HG03342 (cell line): ENCODE data around the gene MAGI2.

Source experiments
- ATAC-seq: cut with Tn5 transposase; IDR thresholded peaks from one replicate; pipeline ENCODE4 v1.9.1; 2021; ENCODE audit warnings: mild to moderate bottlenecking, moderate library complexity; ENCODE audit not compliant: unreplicated experiment

The MAGI2 gene

DNA sequence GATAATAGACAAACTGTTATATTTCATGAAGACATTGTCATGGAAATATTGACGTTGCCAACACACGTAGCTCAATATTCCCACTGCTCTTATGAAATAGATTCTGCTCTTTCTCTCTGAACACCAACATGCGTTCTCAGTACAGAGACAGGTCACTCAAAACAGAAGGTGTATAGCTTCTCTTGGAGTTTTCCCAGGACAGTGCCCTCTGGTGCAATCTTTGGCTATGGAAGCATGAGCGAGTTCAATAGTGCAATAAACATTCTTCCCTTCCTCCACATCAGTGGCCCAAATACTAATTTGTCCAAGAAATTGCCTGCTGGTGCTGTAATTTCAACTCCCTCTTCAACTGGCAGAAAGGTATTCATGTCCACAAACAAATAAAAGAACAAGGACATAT is 145.3 kb downstream of the MAGI2 start:
- ATAC-seq: no peak

GRCh38 chr7:79307376-79307775 is 146.1 kb downstream of the MAGI2 start:
- no peak for ATAC-seq

DNA sequence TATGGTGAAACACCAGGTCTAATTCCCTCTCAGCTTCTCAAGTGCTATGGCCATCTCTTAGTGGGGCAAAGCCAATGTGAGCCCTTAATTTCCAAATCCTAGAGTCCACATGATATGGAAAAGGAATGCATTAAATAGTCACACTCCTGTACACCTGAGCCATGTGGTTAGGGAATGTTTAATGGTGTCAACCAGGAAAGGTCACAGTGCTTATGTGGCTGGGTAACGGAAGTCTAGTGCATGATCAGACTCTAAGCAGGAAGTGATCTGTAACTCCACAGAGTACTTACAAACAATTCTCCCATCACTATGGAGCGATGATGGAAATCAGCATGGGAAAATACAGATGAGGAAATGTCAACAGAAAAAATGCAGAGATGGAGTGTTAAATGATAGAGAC is 148.8 kb downstream of the MAGI2 start:
- ATAC-seq: no peak

DNA sequence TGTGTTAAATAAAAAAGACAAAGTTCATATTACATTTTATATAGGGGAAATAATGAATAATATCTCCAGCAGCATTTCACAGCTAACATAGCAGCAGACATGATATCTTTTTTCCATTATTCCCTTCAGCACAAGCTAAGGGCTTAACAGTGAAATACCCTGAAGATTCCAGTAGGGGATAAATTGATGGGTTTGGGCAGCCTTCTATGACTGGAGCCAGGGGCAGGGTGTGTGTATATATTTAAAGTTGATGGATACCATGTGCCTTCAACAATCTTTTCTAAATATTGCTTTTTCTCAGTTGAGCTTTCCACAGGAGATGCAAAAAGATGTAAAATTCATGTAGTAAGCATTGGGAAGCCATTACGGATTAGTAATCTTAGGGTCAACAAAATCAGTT is 151.2 kb downstream of the MAGI2 start:
- ATAC-seq: no peak

- no peak for ATAC-seq
These were observed 152.0 kb downstream of the MAGI2 start for GRCh38 chr7:79301419-79301818.

- no peak for ATAC-seq
These were observed 152.9 kb downstream of the MAGI2 start for GRCh38 chr7:79300573-79300972.

GRCh38 chr7:79298145-79298760 is 155.2 kb downstream of the MAGI2 start:
- peak; percentile 56 for ATAC-seq

- ATAC-seq: no peak
These were observed 156.7 kb downstream of the MAGI2 start for GRCh38 chr7:79296553-79297320.

GRCh38 chr7:79293655-79294142 is 159.8 kb downstream of the MAGI2 start:
- ATAC-seq: no peak

- no peak for ATAC-seq
These were observed 160.6 kb downstream of the MAGI2 start for GRCh38 chr7:79292834-79293233.

DNA sequence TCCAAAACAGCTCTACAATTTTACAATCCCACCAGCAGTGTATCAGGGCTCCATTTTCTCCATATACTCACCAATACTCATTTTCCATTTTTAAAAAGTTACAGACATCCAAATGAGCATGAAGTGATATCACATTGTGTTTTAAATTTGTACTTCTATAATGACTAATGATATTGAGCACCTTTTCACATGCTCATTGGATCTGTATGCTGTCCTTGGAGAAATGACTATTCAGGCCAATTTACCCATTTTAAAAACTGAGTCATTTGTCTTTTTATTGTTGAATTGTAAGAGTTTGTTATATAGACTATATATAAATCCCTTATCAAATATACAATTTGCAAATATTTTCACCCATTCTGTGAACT is 162.0 kb downstream of the MAGI2 start:
- ATAC-seq: no peak

DNA sequence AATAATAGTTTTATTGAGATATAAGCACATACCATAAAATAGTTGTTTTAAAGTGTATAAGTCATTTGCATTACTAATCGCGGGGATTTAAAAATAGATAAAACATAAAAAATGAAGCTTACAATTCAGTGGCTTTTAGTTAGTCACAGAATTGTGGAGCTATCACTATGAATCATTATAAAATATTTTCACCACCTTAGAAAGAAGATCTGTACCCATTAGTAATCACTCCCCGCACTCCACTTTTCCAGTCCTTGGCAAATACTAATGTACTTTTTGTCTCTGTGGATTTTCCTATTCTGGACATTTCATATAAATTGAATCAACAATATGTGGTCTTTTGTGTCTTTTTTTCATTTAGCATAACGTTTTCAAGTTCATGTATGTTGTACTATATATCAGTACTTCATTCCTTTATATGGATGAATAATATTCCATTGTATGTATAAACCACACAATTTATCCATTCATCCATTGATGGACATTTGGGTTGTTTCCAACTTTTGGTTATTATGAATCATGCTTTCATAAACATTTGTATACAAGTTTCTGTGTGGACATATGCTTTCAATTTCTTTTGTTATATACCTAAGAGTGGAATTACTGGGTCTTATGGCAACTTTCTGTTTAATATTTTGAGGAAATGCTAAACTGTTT is 162.5 kb downstream of the MAGI2 start:
- no peak for ATAC-seq

- no peak for ATAC-seq
These were observed 163.1 kb downstream of the MAGI2 start for GRCh38 chr7:79290398-79290797.

GRCh38 chr7:79288655-79289054 is 164.8 kb downstream of the MAGI2 start:
- ATAC-seq: no peak

GRCh38 chr7:79287981-79288380 is 165.5 kb downstream of the MAGI2 start:
- ATAC-seq: no peak

- no peak for ATAC-seq
These were observed 167.3 kb downstream of the MAGI2 start for GRCh38 chr7:79286181-79286580.

GRCh38 chr7:79285756-79286155 is 167.7 kb downstream of the MAGI2 start:
- no peak for ATAC-seq

DNA sequence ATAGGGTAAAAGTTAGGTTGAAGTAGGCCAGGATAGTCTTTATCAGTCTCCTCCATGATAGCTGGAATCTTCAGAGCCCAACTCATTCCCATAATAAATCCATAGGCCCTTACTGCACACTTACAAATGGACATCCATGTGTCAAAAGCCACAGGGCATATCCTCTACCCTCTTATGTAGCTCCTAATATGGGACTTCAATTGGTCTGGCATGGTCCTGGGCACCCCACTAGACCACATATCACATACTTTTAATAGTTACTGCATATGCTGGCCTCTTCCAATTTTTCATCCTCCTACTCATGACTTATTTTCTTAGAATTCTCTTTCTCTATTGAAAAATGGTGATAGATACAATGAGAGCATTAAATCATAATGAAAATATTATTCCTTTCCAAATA is 169.3 kb downstream of the MAGI2 start:
- no peak for ATAC-seq

DNA sequence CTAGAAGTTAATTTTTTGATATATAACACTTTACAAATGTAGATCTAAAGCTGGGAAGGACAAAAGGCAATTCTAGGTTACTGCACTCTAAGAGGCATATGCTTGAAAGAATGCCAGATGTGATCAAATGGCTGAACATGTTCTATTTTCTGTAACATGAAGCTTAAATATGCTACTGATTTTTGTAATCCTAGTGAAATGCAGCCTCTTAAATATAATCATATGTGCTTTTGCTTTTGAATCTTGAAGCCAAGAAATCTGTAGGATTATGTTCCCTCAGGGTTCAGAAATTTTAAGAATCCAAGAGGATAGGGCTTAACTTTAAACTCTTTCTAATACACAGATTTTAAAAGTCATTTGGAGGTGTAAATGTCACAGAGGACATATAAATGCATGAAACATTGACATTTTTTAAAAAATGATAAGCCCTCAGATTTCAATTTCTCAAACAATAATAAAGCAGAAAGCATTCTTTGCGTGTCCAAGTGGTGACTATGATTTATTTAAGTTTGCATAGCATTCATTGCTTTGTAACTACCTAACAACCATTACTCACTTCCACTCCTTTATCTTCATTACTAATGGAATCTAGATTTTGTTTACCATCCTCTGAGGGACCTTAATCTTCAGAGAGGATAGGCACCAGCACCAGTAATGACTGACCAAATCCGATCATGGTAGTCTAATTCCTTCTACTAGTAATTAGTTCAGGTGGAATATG is 170.4 kb downstream of the MAGI2 start:
- ATAC-seq: no peak

DNA sequence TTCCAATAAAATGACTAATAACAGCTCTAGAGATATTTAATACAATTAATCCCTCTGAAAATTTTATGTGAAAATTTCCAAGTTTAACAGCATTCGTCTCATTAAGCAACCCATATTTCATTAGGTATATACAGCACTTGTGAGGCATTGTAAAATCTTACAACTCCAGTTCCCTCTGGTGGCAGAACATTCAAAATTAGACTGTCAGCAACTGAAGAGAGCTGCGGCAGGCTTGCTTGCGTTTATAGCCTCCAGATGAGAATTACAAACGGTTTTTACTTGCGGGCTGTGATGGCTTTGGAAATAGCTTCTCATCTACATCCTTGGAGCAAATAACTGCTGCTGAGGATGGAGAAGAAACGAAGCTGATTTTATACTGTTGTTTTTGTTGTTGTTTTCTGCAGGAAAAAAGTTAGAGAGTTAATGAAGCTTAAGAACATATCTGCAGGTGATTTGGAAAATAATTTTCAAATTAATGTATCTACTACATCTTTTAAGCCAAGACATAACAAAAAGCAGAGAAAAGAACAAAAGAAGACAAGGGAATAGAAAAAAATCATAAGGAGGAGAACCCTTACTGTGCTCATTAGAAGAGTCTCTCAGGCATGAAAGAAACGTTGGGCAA is 171.3 kb downstream of the MAGI2 start:
- ATAC-seq: no peak

GRCh38 chr7:79281426-79281825 is 172.0 kb downstream of the MAGI2 start:
- ATAC-seq: no peak
